Activated CD4-positive, alpha-beta T cell treated with anti-CD3 and anti-CD28 coated beads, Interleukin-2, amount 10 ng/mL, durations not matched to agents 24 days and 14 days (primary cell): ENCODE results near the gene COL6A1. TPM values are rescaled to one million over a fixed set of nuclear protein-coding genes. Genes with fewer than 3 reads are reported as not detected.

Experiments used
- DNase-seq: peaks from one replicate; pipeline ENCODE4 v3.0.0; 2022
- H3K27ac Mint-ChIP-seq: one replicate; pipeline ENCODE4 v1.8.0; 2022; ENCODE audit warnings: mild to moderate bottlenecking, mixed read lengths
- H3K27me3 Mint-ChIP-seq: one replicate; pipeline ENCODE4 v1.8.0; 2022; ENCODE audit warnings: mixed read lengths
- H3K36me3 Mint-ChIP-seq: one replicate; pipeline ENCODE4 v1.8.0; 2022; ENCODE audit warnings: low read depth, mild to moderate bottlenecking, mixed read lengths
- H3K4me1 Mint-ChIP-seq: one replicate; pipeline ENCODE4 v1.8.0; 2021; ENCODE audit warnings: mixed read lengths
- H3K4me3 Mint-ChIP-seq: one replicate; pipeline ENCODE4 v1.8.0; 2022; ENCODE audit warnings: mild to moderate bottlenecking, moderate library complexity, mixed read lengths
- H3K9me3 Mint-ChIP-seq: one replicate; pipeline ENCODE4 v1.8.0; 2021; ENCODE audit warnings: mixed read lengths
- intact Hi-C: fragments of 100-400 bp; cut with micrococcal nuclease; formaldehyde crosslinking; loops from one replicate; pipeline ENCODE4 v1.15.1; 2023
- total RNA-seq: library from RNA; stranded (reverse); gene quantifications from 2 replicates; pipeline ENCODE4 v1.2.3, GENCODE V29; 2022

Gene COL6A1
- total RNA-seq, 1 donor from 2014 or later: 0.40 TPM

DNA sequence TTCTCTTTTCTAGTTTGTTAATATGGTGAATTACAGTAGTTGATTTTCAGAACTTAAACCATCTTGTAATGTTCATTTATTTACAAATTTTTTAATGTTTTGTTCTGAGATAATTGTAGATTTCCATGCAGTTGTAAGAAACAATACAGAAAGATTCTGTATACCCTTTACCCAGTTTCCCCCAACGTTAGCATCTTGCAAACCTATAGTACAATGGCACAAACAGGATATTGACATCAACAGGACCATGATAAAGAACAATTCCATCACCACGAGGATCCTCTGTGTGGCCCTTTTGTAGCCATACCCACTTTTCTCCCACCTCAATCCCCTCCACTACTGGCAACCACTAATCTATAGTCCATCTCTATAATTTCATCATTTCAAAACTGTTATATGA lies 33.3 kb downstream of the COL6A1 start:
- Mint-ChIP-seq H3K36me3 (no peaks in the 10 kb centered on the region), H3K27ac (no peak overlapping the region), H3K4me1 (no peaks in the 10 kb centered on the region)

DNA sequence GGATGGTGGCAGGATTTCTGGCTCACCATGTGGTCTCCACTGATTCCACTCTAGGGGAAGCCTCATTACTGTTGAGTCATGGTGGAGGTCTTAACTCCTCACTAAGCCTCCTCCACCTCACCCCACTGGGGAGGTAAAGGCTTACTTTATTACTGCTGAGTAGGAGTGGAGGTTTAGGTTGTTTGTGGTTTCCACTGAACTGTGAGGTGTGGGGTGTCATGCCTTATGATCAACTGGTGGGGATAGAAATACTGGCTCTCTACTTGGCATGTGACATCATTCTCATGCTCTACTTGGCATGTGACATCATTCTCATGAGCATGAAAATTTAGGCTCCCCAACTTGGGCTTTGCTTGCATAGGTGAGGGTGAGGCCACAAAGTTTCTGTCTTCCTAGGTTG lies 35.6 kb downstream of the COL6A1 start:
- Mint-ChIP-seq H3K36me3 (no peaks in the 10 kb centered on the region), H3K9me3 (no peaks in the 10 kb centered on the region), H3K27me3 (peaks cover 41% of the 10 kb centered on the region), H3K4me3 (no peak overlapping the region), H3K27ac (no peak overlapping the region), H3K4me1 (no peaks in the 10 kb centered on the region)
- intact Hi-C loops: no loop called here
- no peak for DNase-seq

More for the DNA sequence above, 33.3 kb downstream of the COL6A1 start:
- Mint-ChIP-seq H3K27me3 (peaks cover 41% of the 10 kb centered on the region), H3K4me3 (no peak overlapping the region), H3K9me3 (no peaks in the 10 kb centered on the region)
- no peak for DNase-seq
- intact Hi-C loops: no loop called here

DNA sequence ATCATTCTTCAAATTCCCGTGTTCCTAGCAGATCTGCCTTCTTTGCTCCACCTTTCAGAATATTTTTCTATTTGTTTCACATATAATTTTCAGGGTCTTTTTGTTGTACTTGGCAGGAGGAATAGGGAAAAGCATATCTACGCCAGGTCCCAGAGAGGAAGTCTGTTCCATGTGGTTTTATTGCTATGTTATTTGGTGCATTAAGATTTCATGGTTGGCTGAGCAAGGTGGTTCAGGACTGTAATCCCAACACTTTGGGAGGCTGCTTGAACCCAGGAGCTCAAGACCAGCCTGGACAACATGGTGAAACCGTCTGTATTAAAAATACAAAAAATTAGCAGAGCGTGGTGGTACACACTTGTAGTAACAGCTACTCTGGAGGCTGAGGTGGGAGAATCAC lies 36.1 kb downstream of the COL6A1 start:
- Mint-ChIP-seq H3K4me1 (no peaks in the 10 kb centered on the region), H3K27me3 (peaks cover 40% of the 10 kb centered on the region), H3K27ac (no peak overlapping the region), H3K36me3 (no peaks in the 10 kb centered on the region), H3K9me3 (no peaks in the 10 kb centered on the region), H3K4me3 (no peak overlapping the region)
- DNase-seq: no peak
- intact Hi-C loops: no loop called here

GRCh38 chr21:46018615-46019014 lies 37.0 kb downstream of the COL6A1 start:
- H3K27ac Mint-ChIP-seq: no peak overlapping the region
- H3K4me3 Mint-ChIP-seq: no peak overlapping the region
- intact Hi-C loops: no loop called here
- no peak for DNase-seq
- H3K4me1 Mint-ChIP-seq: no peaks in the 10 kb centered on the region
- peaks cover 34% of the 10 kb centered on the region for H3K27me3 Mint-ChIP-seq
- no peaks in the 10 kb centered on the region for H3K9me3 Mint-ChIP-seq
- no peaks in the 10 kb centered on the region for H3K36me3 Mint-ChIP-seq

- Mint-ChIP-seq H3K9me3 (no peaks in the 10 kb centered on the region), H3K36me3 (no peaks in the 10 kb centered on the region), H3K4me1 (no peaks in the 10 kb centered on the region), H3K27ac (no peak overlapping the region), H3K27me3 (peaks cover 27% of the 10 kb centered on the region), H3K4me3 (no peak overlapping the region)
- intact Hi-C loops: no loop called here
- DNase-seq: no peak
Measured at GRCh38 chr21:46020581-46020980, 39.0 kb downstream of the COL6A1 start.

DNA sequence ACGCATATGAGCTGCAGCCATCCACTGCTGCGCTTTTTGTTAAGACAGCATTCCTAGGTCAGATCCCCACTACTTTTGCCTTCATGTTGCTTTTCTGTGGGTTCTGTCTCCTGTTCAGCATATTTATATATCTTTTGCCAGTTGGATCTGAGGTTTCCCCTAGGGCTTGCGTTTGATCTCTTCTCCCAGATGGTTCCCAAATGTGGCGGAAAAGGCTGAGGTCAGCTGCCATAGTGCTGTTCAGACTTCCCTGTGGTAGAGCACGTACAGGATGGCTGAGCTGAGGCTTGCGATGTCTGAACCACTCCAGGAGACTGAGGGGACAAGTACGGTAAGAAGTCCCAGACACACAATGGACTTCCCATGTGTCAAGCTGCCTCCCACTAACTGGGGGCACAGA lies 39.8 kb downstream of the COL6A1 start:
- peaks cover 30% of the 10 kb centered on the region for H3K27me3 Mint-ChIP-seq
- no peaks in the 10 kb centered on the region for H3K36me3 Mint-ChIP-seq
- no peak overlapping the region for H3K4me3 Mint-ChIP-seq
- no peak overlapping the region for H3K27ac Mint-ChIP-seq
- intact Hi-C loops: no loop called here
- no peak for DNase-seq
- H3K4me1 Mint-ChIP-seq: no peaks in the 10 kb centered on the region
- no peaks in the 10 kb centered on the region for H3K9me3 Mint-ChIP-seq

DNA sequence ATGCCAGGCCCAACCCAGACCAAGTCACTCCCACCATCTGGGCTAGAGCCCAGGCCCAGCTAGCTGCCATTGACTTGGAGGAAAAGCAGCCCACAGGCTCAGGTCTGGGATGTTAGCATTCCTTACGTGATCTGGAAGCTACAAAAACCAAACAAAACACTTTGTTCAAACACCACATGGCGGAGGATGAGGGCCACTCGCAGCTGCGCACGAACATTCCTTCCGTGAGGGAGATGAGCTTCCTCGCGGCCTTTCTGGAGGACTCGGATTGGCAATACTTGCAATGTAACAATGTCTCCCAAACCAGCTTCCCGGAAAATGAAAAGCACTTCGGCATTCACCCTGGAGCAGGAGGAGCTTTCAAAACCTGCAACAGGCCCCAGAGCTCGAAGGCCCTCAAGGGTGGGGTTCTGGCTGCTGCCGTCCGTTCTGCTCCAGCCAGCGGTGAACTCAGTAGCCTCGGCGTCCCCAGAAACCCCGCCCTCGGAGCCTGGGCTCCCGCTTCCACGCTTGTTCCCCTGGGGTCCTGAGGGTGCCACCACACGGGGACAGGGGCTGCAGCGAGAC lies 40.5 kb downstream of the COL6A1 start:
- Mint-ChIP-seq H3K36me3 (no peaks in the 10 kb centered on the region), H3K27me3 (peaks cover 27% of the 10 kb centered on the region), H3K4me3 (no peak overlapping the region), H3K4me1 (no peaks in the 10 kb centered on the region), H3K9me3 (no peaks in the 10 kb centered on the region), H3K27ac (no peak overlapping the region)
- intact Hi-C loops: no loop called here
- DNase-seq: no peak

DNA sequence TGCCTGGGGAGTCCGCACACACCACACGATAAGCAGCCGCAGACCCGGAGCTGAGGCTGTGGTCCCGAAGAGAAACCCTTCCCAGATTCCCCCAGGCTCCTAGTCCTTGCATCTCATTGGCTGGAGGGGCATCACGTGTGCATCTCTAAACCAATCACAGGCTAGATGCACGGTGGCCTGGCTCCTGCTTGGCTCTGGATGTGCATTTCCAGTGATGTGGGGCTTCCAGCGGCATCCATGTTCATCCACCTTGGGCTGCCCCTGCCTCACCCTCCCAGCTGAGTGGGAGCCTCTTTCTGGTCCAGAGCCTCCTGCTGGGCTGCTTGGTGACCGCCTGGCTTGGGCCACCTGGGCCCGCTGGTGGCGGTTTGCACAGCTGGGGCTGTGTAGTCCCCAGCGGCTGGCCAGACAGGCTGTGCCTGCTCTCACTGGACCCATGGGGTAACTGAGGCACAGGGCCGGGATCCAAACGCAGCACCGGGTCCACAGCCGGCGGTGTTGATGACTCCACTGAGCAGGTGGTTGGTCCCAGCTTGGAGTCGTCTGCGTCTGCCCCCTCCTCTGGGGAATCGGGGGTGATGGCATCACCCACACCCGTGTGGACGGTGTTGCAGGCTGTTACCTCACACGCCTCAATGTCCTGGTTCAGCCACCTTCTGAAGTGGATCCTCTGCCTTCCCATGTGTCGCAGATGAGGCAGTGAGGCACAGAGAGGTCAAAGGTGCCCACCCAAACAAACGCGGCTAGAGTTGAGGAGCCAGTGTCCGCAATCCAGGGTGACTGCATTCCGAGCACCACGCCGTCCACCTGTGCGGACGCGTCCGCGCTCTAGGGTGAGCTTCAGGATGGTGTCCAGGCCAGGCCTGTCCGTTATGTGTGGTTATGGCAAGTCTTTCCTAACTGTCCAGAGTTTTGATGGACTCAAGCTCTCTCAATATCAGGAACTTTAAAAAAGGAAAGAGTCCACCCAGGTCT lies 41.3 kb downstream of the COL6A1 start:
- no peaks in the 10 kb centered on the region for H3K9me3 Mint-ChIP-seq
- no peaks in the 10 kb centered on the region for H3K36me3 Mint-ChIP-seq
- no peak overlapping the region for H3K4me3 Mint-ChIP-seq
- intact Hi-C loops: no loop called here
- H3K27me3 Mint-ChIP-seq: peaks cover 25% of the 10 kb centered on the region
- no peak overlapping the region for H3K27ac Mint-ChIP-seq
- H3K4me1 Mint-ChIP-seq: no peaks in the 10 kb centered on the region
- no peak for DNase-seq

GRCh38 chr21:46023555-46023954 lies 42.0 kb downstream of the COL6A1 start:
- H3K9me3 Mint-ChIP-seq: no peaks in the 10 kb centered on the region
- no peak overlapping the region for H3K27ac Mint-ChIP-seq
- H3K4me3 Mint-ChIP-seq: no peak overlapping the region
- H3K27me3 Mint-ChIP-seq: peaks cover 25% of the 10 kb centered on the region
- intact Hi-C loops: no loop called here
- DNase-seq: no peak
- H3K4me1 Mint-ChIP-seq: no peaks in the 10 kb centered on the region
- H3K36me3 Mint-ChIP-seq: no peaks in the 10 kb centered on the region

GRCh38 chr21:46024141-46024540 lies 42.6 kb downstream of the COL6A1 start:
- peaks cover 24% of the 10 kb centered on the region for H3K27me3 Mint-ChIP-seq
- H3K9me3 Mint-ChIP-seq: peaks cover 3% of the 10 kb centered on the region
- intact Hi-C loops: no loop called here
- no peak for DNase-seq
- H3K36me3 Mint-ChIP-seq: no peaks in the 10 kb centered on the region
- no peak overlapping the region for H3K4me3 Mint-ChIP-seq
- H3K27ac Mint-ChIP-seq: no peak overlapping the region
- H3K4me1 Mint-ChIP-seq: no peaks in the 10 kb centered on the region

DNA sequence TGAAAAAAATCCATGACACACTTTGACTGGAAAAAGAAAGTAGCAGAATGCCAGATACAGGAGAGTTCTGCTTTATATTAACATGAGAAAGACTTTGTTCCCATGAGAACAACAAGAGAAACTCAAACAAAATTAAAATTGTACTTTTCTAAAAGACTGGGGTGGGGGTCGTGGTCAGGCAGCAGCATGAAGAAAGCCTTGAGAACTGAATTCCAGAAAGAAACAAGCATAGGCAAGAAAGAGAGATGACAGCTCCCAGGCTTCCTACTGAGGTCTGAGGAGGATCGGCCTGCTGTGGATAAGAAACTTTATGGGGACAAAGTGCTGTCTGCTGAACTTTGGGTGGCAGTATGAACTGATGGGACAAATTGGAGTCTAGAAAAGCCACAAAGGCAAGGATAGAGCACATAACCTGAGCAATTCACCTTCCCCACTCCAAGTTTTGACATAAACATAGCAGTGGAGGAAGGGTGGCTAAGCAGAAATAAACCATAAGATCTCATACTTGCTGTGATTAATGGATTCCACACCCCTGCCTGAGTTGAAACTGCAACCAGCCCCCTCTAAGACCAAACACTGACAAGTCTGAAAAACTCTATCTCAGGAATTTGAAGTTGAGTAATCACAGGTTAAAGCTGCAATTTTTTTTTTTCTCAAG lies 43.7 kb downstream of the COL6A1 start:
- intact Hi-C loops: no loop called here
- H3K27ac Mint-ChIP-seq: no peak overlapping the region
- no peaks in the 10 kb centered on the region for H3K36me3 Mint-ChIP-seq
- peaks cover 9% of the 10 kb centered on the region for H3K9me3 Mint-ChIP-seq
- H3K27me3 Mint-ChIP-seq: peaks cover 24% of the 10 kb centered on the region
- no peaks in the 10 kb centered on the region for H3K4me1 Mint-ChIP-seq
- DNase-seq: no peak
- no peak overlapping the region for H3K4me3 Mint-ChIP-seq

DNA sequence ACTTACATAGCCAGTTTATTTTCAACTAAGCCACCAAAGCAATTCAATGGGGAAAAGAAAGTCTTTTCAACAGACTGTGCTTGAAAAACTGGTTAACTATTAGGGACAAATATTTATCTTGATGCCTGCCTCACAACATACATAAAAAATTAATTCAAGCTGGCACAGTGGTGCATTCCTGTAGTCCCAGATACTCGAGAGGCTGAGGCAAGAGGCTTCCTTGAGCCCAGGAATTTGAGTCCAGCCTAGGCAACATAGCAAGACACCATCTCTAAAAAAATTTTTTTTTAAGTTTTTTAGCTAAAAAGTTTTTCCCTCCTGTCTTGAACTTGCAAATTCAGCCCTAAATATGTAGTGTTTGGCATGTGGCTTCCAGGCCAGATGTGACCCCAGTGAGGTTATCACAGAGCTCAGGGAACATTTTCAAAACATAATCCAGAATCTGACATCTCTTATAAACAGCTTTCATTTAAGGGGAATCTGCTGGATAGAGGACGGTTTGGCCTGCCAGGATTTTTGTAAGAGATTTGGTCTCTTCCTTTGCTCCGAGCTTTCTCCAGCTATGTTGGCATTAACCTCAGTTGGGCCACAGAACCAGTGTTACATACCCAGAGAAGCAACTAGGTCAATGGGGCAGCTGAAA lies 46.4 kb downstream of the COL6A1 start:
- H3K4me1 Mint-ChIP-seq: no peaks in the 10 kb centered on the region
- no peak overlapping the region for H3K27ac Mint-ChIP-seq
- no peak for DNase-seq
- H3K27me3 Mint-ChIP-seq: peaks cover 24% of the 10 kb centered on the region
- intact Hi-C loops: no loop called here
- H3K36me3 Mint-ChIP-seq: no peaks in the 10 kb centered on the region
- no peak overlapping the region for H3K4me3 Mint-ChIP-seq
- H3K9me3 Mint-ChIP-seq: peaks cover 9% of the 10 kb centered on the region

DNA sequence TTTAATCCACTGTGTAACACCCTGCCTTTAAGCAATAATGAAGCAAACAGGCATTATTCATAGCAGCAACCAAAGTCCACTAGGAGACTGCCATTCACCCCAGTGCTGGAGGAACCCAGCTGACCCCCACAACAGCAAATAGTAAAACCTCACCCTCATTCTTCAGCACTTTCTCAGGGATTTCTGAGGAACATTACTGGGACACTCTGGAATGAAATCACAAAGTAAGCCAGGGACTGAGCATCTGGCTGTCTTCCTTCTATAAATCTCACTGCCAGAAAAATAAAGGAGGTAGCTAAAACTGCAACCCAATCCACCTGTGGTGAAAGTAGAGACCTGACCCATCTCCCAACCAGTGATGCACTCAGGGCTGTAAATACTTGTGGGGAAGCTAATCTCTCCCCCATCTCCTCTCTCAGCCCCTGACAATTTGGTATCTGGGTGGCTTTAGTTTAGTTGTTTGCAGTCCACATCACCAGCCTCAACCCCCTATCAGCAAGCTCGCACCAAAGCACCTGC lies 47.1 kb downstream of the COL6A1 start:
- no peak for DNase-seq
- peaks cover 24% of the 10 kb centered on the region for H3K27me3 Mint-ChIP-seq
- H3K9me3 Mint-ChIP-seq: peaks cover 9% of the 10 kb centered on the region
- H3K27ac Mint-ChIP-seq: no peak overlapping the region
- intact Hi-C loops: no loop called here
- no peaks in the 10 kb centered on the region for H3K4me1 Mint-ChIP-seq
- H3K36me3 Mint-ChIP-seq: no peaks in the 10 kb centered on the region
- no peak overlapping the region for H3K4me3 Mint-ChIP-seq
